IMR-90 (cell line): Measurements from ENCODE around the gene ACADM. TPM values are rescaled to one million over a fixed set of nuclear protein-coding genes. Genes with fewer than 3 reads are reported as not detected.

ENCODE experiments used
- ATAC-seq: fragments of 200-7000 bp; cut with Tn5 transposase; 2 replicates; pipeline ENCODE4 v1.9.1; 2020; ENCODE audit warnings: low read depth, mild to moderate bottlenecking, moderate library complexity
- BruUV-seq: library from RNA; stranded (reverse); fragments of 400-500 nt; replicated peaks from 2 replicates; lab custom pipeline; 2021; lab: Mats Ljungman, UMichigan
- CTCF ChIA-PET: fragments of 300-600 bp; formaldehyde crosslinking; extraction: SDS; loops from one replicate; lab custom pipeline; 2021; ENCODE audit warnings: antibody characterized with exemption; lab: Yijun Ruan, JAX
- POLR2A ChIA-PET: fragments of 300-600 bp; sonication (Branson Sonifier 250); formaldehyde crosslinking; loops from one replicate; lab custom pipeline; 2022; ENCODE audit warnings: antibody characterized with exemption; ENCODE audit not compliant: unreplicated experiment; lab: Charles Lee
- DNase-seq: peaks from one replicate; pipeline ENCODE4 v3.0.0; 2013
- H2AFZ ChIP-seq: replicated peaks from 2 replicates; pipeline ENCODE3; 2013; ENCODE audit warnings: low read length, mild to moderate bottlenecking; ENCODE audit not compliant: poor library complexity
- H2AK5ac ChIP-seq: 2 replicates; pipeline ENCODE4 v1.6.1; 2013; ENCODE audit warnings: low read depth, low read length, inconsistent platforms
- H2AK9ac ChIP-seq: replicated peaks from 2 replicates; pipeline ENCODE3; 2013; ENCODE audit warnings: mild to moderate bottlenecking, low read depth, low read length, moderate library complexity; ENCODE audit not compliant: poor library complexity
- H2BK120ac ChIP-seq: 2 replicates; pipeline ENCODE4 v1.6.1; 2013; ENCODE audit warnings: low read depth, low read length, inconsistent platforms
- H2BK15ac ChIP-seq: 3 replicates; pipeline ENCODE4 v1.6.1; 2013; ENCODE audit warnings: low read depth, low read length, inconsistent platforms
- H2BK20ac ChIP-seq: 2 replicates; pipeline ENCODE4 v1.6.1; 2013; ENCODE audit warnings: low read depth, mild to moderate bottlenecking, inconsistent platforms, low read length, moderate library complexity
- H2BK5ac ChIP-seq: 2 replicates; pipeline ENCODE4 v1.6.1; 2013; ENCODE audit warnings: mild to moderate bottlenecking, low read depth, low read length, inconsistent platforms; ENCODE audit not compliant: poor library complexity, severe bottlenecking
- H3K14ac ChIP-seq: replicated peaks from 2 replicates; pipeline ENCODE4 v1.6.1; 2013; ENCODE audit warnings: low read depth, low read length, inconsistent platforms
- H3K18ac ChIP-seq: 2 replicates; pipeline ENCODE4 v1.6.1; 2013; ENCODE audit warnings: low read depth, low read length, control low read depth
- H3K23ac ChIP-seq: 2 replicates; pipeline ENCODE4 v1.6.1; 2013; ENCODE audit warnings: low read depth, low read length, inconsistent platforms
- H3K27ac ChIP-seq: 2 replicates; pipeline ENCODE4 v1.5.1; 2013; ENCODE audit warnings: mild to moderate bottlenecking, control low read depth, low read length; ENCODE audit not compliant: insufficient read depth
- H3K27me3 ChIP-seq: 2 replicates; pipeline ENCODE4 v1.6.1; 2013; ENCODE audit warnings: low read length; ENCODE audit not compliant: control insufficient read depth, insufficient read depth
- H3K36me3 ChIP-seq: 2 replicates; pipeline ENCODE4 v1.6.1; 2013; ENCODE audit warnings: low read length, mixed read lengths; ENCODE audit not compliant: control insufficient read depth, insufficient read depth
- H3K4ac ChIP-seq: 2 replicates; pipeline ENCODE4 v1.6.1; 2013; ENCODE audit warnings: low read depth, low read length, inconsistent platforms
- H3K4me1 ChIP-seq: 2 replicates; pipeline ENCODE4 v1.6.1; 2013; ENCODE audit warnings: low read length, mixed read lengths; ENCODE audit not compliant: control insufficient read depth, insufficient read depth
- H3K4me2 ChIP-seq: 2 replicates; pipeline ENCODE4 v1.6.1; 2013; ENCODE audit warnings: low read depth, mild to moderate bottlenecking, control low read depth, low read length, moderate library complexity
- H3K4me3 ChIP-seq: 2 replicates; pipeline ENCODE4 v1.5.1; 2013; ENCODE audit warnings: low read depth, mild to moderate bottlenecking, control low read depth, low read length, moderate library complexity; ENCODE audit not compliant: insufficient read depth
- H3K56ac ChIP-seq: 2 replicates; pipeline ENCODE4 v1.6.1; 2013; ENCODE audit warnings: low read length, inconsistent platforms; ENCODE audit not compliant: insufficient read depth; ENCODE audit errors: extremely low read depth
- H3K79me1 ChIP-seq, 2 experiments: 2 replicates each; pipeline ENCODE4 v1.6.1; 2013; ENCODE audit warnings: low read length in 2 of 2, inconsistent platforms in 1 of 2, low read depth in 1 of 2
- H3K9ac ChIP-seq: 2 replicates; pipeline ENCODE4 v1.6.1; 2013; ENCODE audit warnings: low read depth, low read length, control low read depth
- H3K9me1 ChIP-seq: 2 replicates; pipeline ENCODE4 v1.6.1; 2013; ENCODE audit warnings: low read length, inconsistent platforms; ENCODE audit not compliant: insufficient read depth
- H3K9me3 ChIP-seq: 2 replicates; pipeline ENCODE4 v1.6.1; 2013; ENCODE audit warnings: low read length; ENCODE audit not compliant: control insufficient read depth, insufficient read depth
- H4K20me1 ChIP-seq: 2 replicates; pipeline ENCODE4 v1.6.1; 2013; ENCODE audit warnings: low read length, inconsistent platforms; ENCODE audit not compliant: insufficient read depth
- H4K5ac ChIP-seq: 2 replicates; pipeline ENCODE4 v1.6.1; 2013; ENCODE audit warnings: mild to moderate bottlenecking, low read depth, low read length, control low read depth
- H4K8ac ChIP-seq, 2 experiments: 2 replicates each; pipeline ENCODE4 v1.6.1; 2013; ENCODE audit warnings: low read depth in 2 of 2, low read length in 2 of 2, control low read depth in 1 of 2, inconsistent platforms in 1 of 2
- H4K91ac ChIP-seq: 2 replicates; pipeline ENCODE4 v1.6.1; 2013; ENCODE audit warnings: low read depth, low read length, inconsistent platforms; ENCODE audit not compliant: insufficient read depth
- CEBPB ChIP-seq: IDR thresholded peaks from 2 replicates; pipeline ENCODE4 v1.6.1; 2012; ENCODE audit warnings: low read depth, low read length, improper control_type of control experiment
- CHD1 ChIP-seq: IDR thresholded peaks from 2 replicates; pipeline ENCODE4 v1.6.1; 2012; ENCODE audit warnings: low read depth, low read length, improper control_type of control experiment
- ELK1 ChIP-seq: fragments of 150-350 bp; IDR thresholded peaks from 2 replicates; pipeline ENCODE4 v1.6.1; 2016; ENCODE audit warnings: low read depth, mild to moderate bottlenecking, low read length, moderate library complexity, borderline replicate concordance
- FOS ChIP-seq: fragments of 150-350 bp; IDR thresholded peaks from 2 replicates; pipeline ENCODE4 v1.6.1; 2016; ENCODE audit warnings: low read depth, low read length
- MAFK ChIP-seq: IDR thresholded peaks from 2 replicates; pipeline ENCODE4 v1.6.1; 2012; ENCODE audit warnings: low read depth, low read length, improper control_type of control experiment
- MAZ ChIP-seq: IDR thresholded peaks from 2 replicates; pipeline ENCODE4 v1.6.1; 2012; ENCODE audit warnings: low read depth, mild to moderate bottlenecking, low read length, improper control_type of control experiment, moderate library complexity, borderline replicate concordance
- NFE2L2 ChIP-seq: fragments of 150-350 bp; IDR thresholded peaks from 2 replicates; pipeline ENCODE4 v1.6.1; 2016; ENCODE audit warnings: low read depth, mild to moderate bottlenecking, low read length
- RFX5 ChIP-seq: IDR thresholded peaks from 2 replicates; pipeline ENCODE4 v1.8.0; 2012; ENCODE audit warnings: low read depth, mild to moderate bottlenecking, low read length, moderate library complexity
- WGBS, 2 experiments: methylation state at CpG; one replicate each; pipeline versions ENCODE4 v1.1.5 to v1.1.7; 2013; ENCODE audit warnings: missing lambda C conversion rate in 2 of 2; ENCODE audit not compliant: insufficient read length in 1 of 2; ENCODE audit errors: extremely low coverage in 2 of 2; 5-methylcytosine and 5-hydroxymethylcytosine counted together
- dilution Hi-C: fragments of 300-500 bp; cut with HindIII; formaldehyde crosslinking; loops from one replicate; pipeline ENCODE4 v1.14.3; 2018; ENCODE audit warnings: low sequenced_read_pairs; ENCODE audit not compliant: unreplicated experiment
- in situ Hi-C: fragments of 300-500 bp; cut with MboI; formaldehyde crosslinking; loops from 3 replicates; pipeline ENCODE4 v1.14.3; 2019; ENCODE audit warnings: low sequenced_read_pairs, inconsistent platforms, mixed read lengths
- intact Hi-C: fragments of 100-400 bp; cut with micrococcal nuclease; formaldehyde crosslinking; loops from 2 replicates; pipeline ENCODE4 v1.10.0; 2022
- polyA plus RNA-seq, 3 experiments: library from polyadenylated mRNA; depleted of rRNA; stranded (reverse); fragments of >200 nt; gene quantifications; 2 replicates each; pipeline ENCODE4 v1.2.3, GENCODE V29; 2012; ENCODE audit warnings: low replicate concordance in 1 of 3
- total RNA-seq: library from RNA; depleted of rRNA; stranded (reverse); fragments of >200 nt; gene quantifications from 2 replicates; pipeline ENCODE4 v1.2.3, GENCODE V29; 2012

Gene ACADM
- total and polyA plus RNA-seq, 2 of the 4 experiments (the other 2 are of a cell fraction), result 8.6 to 18.5 TPM

GRCh38 chr1:75795703-75796193 lies 71.2 kb downstream of the ACADM start:
- POLR2A ChIA-PET, result no interaction called here

More at GRCh38 chr1:75795703-75796193, 71.2 kb downstream of the ACADM start:
- H3K9me1 ChIP-seq, result 0 out of 2 replicates have a peak, but pooled peaks cover 2% of the 10 kb centered on the region
- TF ChIP-seq FOS (no peak), RFX5 (no peak), MAZ (no peak), ELK1 (no peak), CHD1 (no peak), NFE2L2 (no peak), MAFK (no peak), CEBPB (no peak)
- H2AK5ac ChIP-seq, result no peak overlapping the region
- WGBS, 2 experiments, result no CpG with 5 or more reads among the region's 4 CpGs
- no peaks in the 10 kb centered on the region for H3K27me3 ChIP-seq
- DNase-seq (no peak), ATAC-seq (no peak)
- H3K23ac ChIP-seq, result no peak overlapping the region
- dilution Hi-C loops, result no loop called here
- CTCF ChIA-PET, result interaction anchor here (0.6 kb wide), 1 partner anchor 1740 kb away, joined by 3 read pairs; no protein-coding TSS in a partner anchor
- no peak overlapping the region for H2BK120ac ChIP-seq
- H2AK9ac ChIP-seq, result no peak overlapping the region
- no peak overlapping the region for H3K18ac ChIP-seq
- H3K4me2 ChIP-seq, result no peak overlapping the region
- H2BK20ac ChIP-seq, result no peak overlapping the region
- H2BK15ac ChIP-seq, result no peak overlapping the region
- no peak overlapping the region for H4K8ac ChIP-seq
- H3K4me1 ChIP-seq, result no peaks in the 10 kb centered on the region
- no peak overlapping the region for H4K5ac ChIP-seq
- H2AFZ ChIP-seq, result no peak overlapping the region
- no TSS peak for BruUV-seq
- peaks cover 2 to 19% of the 10 kb centered on the region in 2 experiments; a peak in 1 of 4 replicates for H3K79me1 ChIP-seq
- no peak overlapping the region for H3K14ac ChIP-seq
- intact Hi-C loops, result loop anchor here (10.0 kb wide), 1 partner anchor 531 kb away; no protein-coding TSS in a partner anchor
- peaks cover 40% of the 10 kb centered on the region for H3K36me3 ChIP-seq
- H3K9me3 ChIP-seq, result no peaks in the 10 kb centered on the region
- H3K4me3 ChIP-seq, result no peak overlapping the region
- in situ Hi-C loops, result loop anchor here (10.0 kb wide), 1 partner anchor 279 kb away; the partner anchor contains the start of gene ST6GALNAC3
- H3K27ac ChIP-seq, result no peak overlapping the region
- peaks cover 40% of the 10 kb centered on the region for H4K20me1 ChIP-seq
- no peak overlapping the region for H4K91ac ChIP-seq
- no peak overlapping the region for H2BK5ac ChIP-seq
- H3K4ac ChIP-seq, result no peak overlapping the region
- no peak overlapping the region for H3K56ac ChIP-seq
- no peak overlapping the region for H3K9ac ChIP-seq
